Smooth muscle cell (in vitro differentiated cells): ENCODE results near the gene FRMD4A. TPM values are rescaled to one million over a fixed set of nuclear protein-coding genes. Genes with fewer than 3 reads are reported as not detected.

Source experiments
- DNase-seq: peaks from one replicate; lab custom pipeline; 2025; ENCODE audit not compliant: unreplicated experiment; lab: John Stamatoyannopoulos, UW
- H2AFZ ChIP-seq: fragments of 200-600 bp; sonication (generic); 2 replicates; pipeline ENCODE4 v1.6.0; 2016; ENCODE audit warnings: antibody characterized with exemption, low read depth, mild to moderate bottlenecking
- H3F3A ChIP-seq: fragments of 200-600 bp; sonication (generic); 2 replicates; pipeline ENCODE4 v1.6.0; 2017; ENCODE audit warnings: antibody characterized with exemption, low read depth
- H3K27ac ChIP-seq: fragments of 200-600 bp; sonication (generic); 2 replicates; pipeline ENCODE4 v1.5.1; 2016; ENCODE audit warnings: low read depth, mild to moderate bottlenecking
- H3K27me3 ChIP-seq: fragments of 200-600 bp; sonication (generic); 2 replicates; pipeline ENCODE4 v1.6.1; 2016; ENCODE audit warnings: low read depth, mild to moderate bottlenecking
- H3K36me3 ChIP-seq: fragments of 200-600 bp; sonication (generic); 2 replicates; pipeline ENCODE4 v1.5.1; 2016; ENCODE audit warnings: low read depth
- H3K4me1 ChIP-seq: fragments of 200-600 bp; sonication (generic); 2 replicates; pipeline ENCODE4 v1.5.1; 2016; ENCODE audit warnings: low read depth
- H3K4me2 ChIP-seq: fragments of 200-600 bp; sonication (generic); 2 replicates; pipeline ENCODE4 v1.6.0; 2016; ENCODE audit warnings: mild to moderate bottlenecking
- H3K4me3 ChIP-seq: fragments of 200-600 bp; sonication (generic); 2 replicates; pipeline ENCODE4 v1.5.1; 2016; ENCODE audit warnings: mild to moderate bottlenecking
- H3K79me2 ChIP-seq: fragments of 200-600 bp; sonication (generic); 2 replicates; pipeline ENCODE4 v1.6.0; 2016; ENCODE audit warnings: low read depth, mild to moderate bottlenecking
- H3K9ac ChIP-seq: fragments of 200-600 bp; sonication (generic); 2 replicates; pipeline ENCODE4 v1.6.0; 2016; ENCODE audit warnings: low read depth
- H3K9me3 ChIP-seq: fragments of 200-600 bp; sonication (generic); replicated peaks from 2 replicates; pipeline ENCODE4 v1.5.1; 2016; ENCODE audit warnings: low read depth
- H4K20me1 ChIP-seq: fragments of 200-600 bp; sonication (generic); 2 replicates; pipeline ENCODE4 v1.6.0; 2016; ENCODE audit warnings: low read depth
- WGBS: methylation state at CpG from one replicate; pipeline ENCODE4 v1.1.7; 2016; ENCODE audit warnings: low lambda C conversion rate; 5-methylcytosine and 5-hydroxymethylcytosine counted together
- polyA plus RNA-seq: library from polyadenylated mRNA; unstranded; fragments of >200 nt; fragmentation: Nextera tagmentation; extraction: Ambion mirVana; gene quantifications from 2 replicates; pipeline ENCODE4 v1.2.1, GENCODE V29; 2016
- total RNA-seq: library from RNA; depleted of rRNA; stranded (reverse); fragments of >200 nt; gene quantifications from 2 replicates; pipeline ENCODE4 v1.2.3, GENCODE V29; 2014
- TF ChIP-seq, protein P1 (sequence below): fragments of 200-600 bp; sonication (generic); IDR thresholded peaks from 2 replicates; pipeline ENCODE4 v1.5.1; 2017; ENCODE audit warnings: borderline replicate concordance, mild to moderate bottlenecking, antibody characterized with exemption; ENCODE audit not compliant: insufficient read depth, poor library complexity, severe bottlenecking

FRMD4A gene
- total and polyA plus RNA-seq, 2 experiments from 2014 or later, result 3.0 to 5.4 TPM

DNA sequence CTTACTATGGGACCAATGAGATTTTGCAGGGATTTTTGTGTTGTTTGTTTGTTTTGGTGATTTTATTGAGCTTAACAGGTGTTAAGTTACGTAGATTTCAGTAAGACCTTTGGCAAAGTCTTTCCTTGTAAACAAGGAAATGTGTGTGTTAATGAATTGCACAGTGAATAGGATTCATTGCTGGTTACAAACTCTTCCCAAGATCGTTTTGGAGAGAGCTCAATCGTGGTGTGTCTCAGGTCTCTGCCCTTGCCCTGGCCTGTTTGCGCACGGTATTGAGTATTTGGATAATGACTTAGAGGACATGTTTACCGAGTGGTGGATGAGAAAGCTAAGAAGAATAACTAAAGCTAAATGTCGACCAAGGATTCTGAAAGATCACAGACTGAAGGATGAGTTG is 702.1 kb downstream of the FRMD4A start:
- H3K4me3 ChIP-seq, result no peak overlapping the region
- no peaks in the 10 kb centered on the region for H3K9me3 ChIP-seq
- peaks cover 13% of the 10 kb centered on the region for H3K4me1 ChIP-seq
- H3K9ac ChIP-seq, result no peak overlapping the region
- H3F3A ChIP-seq, result no peaks in the 10 kb centered on the region
- H3K4me2 ChIP-seq, result no peak overlapping the region
- no peak for DNase-seq
- H3K27me3 ChIP-seq, result no peaks in the 10 kb centered on the region
- H2AFZ ChIP-seq, result no peak overlapping the region
- TF ChIP-seq, protein P1, sequence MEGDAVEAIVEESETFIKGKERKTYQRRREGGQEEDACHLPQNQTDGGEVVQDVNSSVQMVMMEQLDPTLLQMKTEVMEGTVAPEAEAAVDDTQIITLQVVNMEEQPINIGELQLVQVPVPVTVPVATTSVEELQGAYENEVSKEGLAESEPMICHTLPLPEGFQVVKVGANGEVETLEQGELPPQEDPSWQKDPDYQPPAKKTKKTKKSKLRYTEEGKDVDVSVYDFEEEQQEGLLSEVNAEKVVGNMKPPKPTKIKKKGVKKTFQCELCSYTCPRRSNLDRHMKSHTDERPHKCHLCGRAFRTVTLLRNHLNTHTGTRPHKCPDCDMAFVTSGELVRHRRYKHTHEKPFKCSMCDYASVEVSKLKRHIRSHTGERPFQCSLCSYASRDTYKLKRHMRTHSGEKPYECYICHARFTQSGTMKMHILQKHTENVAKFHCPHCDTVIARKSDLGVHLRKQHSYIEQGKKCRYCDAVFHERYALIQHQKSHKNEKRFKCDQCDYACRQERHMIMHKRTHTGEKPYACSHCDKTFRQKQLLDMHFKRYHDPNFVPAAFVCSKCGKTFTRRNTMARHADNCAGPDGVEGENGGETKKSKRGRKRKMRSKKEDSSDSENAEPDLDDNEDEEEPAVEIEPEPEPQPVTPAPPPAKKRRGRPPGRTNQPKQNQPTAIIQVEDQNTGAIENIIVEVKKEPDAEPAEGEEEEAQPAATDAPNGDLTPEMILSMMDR, result no peak
- WGBS, result 78% methylated on average over 7 of the region's 7 CpGs
- no peak overlapping the region for H3K27ac ChIP-seq
- no peaks in the 10 kb centered on the region for H3K79me2 ChIP-seq
- peaks cover 5% of the 10 kb centered on the region for H3K36me3 ChIP-seq
- peaks cover 7% of the 10 kb centered on the region for H4K20me1 ChIP-seq

DNA sequence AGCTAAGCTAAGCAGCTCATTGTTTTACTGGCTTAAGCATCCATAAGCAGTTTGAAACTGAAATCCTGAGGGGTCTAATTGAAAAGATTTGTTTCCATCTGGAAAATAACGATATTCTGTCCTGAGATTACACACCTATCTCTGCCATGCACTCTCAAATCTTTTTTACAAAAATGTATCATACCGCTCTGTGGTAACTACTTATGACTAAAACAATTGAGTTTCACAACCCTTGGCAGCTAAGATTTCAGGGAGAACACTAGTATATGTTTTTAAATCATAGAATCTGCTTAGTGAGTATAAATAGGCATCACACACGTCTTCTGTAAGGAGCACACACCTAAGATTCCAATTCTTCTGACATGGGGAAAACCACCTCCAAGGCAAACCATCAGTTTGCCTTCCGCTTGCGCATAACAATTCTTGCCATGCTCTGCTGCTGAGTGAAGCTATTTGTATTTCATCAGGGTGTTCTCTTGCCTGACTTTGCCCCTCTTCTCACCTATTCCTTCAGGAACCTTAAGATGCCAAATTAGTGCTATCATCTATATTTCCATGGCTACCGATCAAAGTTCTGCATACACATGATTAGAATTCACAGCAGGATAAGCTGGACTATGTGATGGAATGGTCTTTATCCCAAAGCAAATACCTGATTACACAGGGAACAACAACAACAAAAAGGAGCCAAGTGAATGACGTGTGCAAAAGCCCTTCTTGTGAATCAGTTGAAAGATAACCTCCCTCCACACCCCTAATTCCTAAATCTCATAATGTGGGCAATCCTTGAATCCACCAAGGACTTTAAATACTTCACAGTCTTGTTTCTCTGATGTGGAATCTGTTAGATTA is 703.0 kb downstream of the FRMD4A start:
- Histone ChIP-seq H3K4me3 (no peak overlapping the region), H3K9me3 (no peaks in the 10 kb centered on the region), H4K20me1 (peaks cover 7% of the 10 kb centered on the region), H3K27ac (no peak overlapping the region), H3K9ac (no peak overlapping the region), H3K36me3 (peaks cover 5% of the 10 kb centered on the region), H3K4me1 (peaks cover 8% of the 10 kb centered on the region), H3F3A (no peaks in the 10 kb centered on the region), H2AFZ (no peak overlapping the region), H3K4me2 (no peak overlapping the region), H3K79me2 (no peaks in the 10 kb centered on the region), H3K27me3 (no peaks in the 10 kb centered on the region)
- WGBS, result 95% methylated on average over 7 of the region's 7 CpGs
- TF ChIP-seq, protein P1, result no peak
- no peak for DNase-seq

DNA sequence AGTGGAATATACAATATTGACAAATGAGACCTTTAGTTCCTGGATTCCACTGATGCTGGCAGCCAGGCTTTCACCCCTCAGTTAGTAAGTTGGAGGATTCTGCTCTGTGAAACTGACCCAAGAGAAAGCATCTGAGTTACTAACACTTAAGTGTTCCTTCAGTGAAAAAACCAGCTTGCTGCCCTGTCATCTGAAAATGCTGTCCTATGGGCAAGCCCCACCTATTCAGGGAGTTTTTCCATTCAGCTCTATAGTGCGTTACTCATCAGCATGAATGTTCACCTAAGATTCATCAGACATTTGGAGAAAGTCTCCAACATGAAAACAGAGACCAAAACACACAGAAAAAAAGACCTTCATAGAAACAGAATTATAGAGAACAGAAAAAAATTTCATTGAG is 706.1 kb downstream of the FRMD4A start:
- 96% methylated on average over 1 of the region's 1 CpG for WGBS
- Histone ChIP-seq H4K20me1 (peaks cover 5% of the 10 kb centered on the region), H3K4me2 (no peak overlapping the region), H2AFZ (no peak overlapping the region), H3K27me3 (no peaks in the 10 kb centered on the region), H3K4me1 (peaks cover 8% of the 10 kb centered on the region), H3K36me3 (peaks cover 5% of the 10 kb centered on the region), H3F3A (no peaks in the 10 kb centered on the region), H3K9ac (no peak overlapping the region), H3K79me2 (no peaks in the 10 kb centered on the region), H3K4me3 (no peak overlapping the region), H3K9me3 (no peaks in the 10 kb centered on the region), H3K27ac (no peak overlapping the region)
- no peak for DNase-seq
- TF ChIP-seq, protein P1, result no peak

DNA sequence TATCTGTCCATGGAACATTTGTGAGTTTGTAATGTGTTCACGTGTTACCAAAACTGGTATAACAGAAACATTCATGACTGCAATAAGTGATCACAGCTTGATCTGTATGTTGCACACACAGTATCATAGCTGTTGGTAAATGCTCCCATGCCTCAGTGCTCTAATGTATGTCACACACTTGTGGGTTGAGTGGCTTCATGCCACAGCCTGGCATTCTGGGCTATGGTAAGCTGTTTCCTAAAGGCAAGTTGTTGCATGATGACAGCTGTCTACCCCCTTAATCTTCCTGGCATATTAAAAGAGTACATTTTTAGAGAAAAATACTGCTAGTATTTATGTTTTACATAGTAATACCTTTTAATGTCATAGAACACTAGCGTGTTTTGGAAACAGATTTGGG is 708.8 kb downstream of the FRMD4A start:
- no peak for DNase-seq
- TF ChIP-seq, protein P1, result no peak
- Histone ChIP-seq H3K4me3 (no peak overlapping the region), H3K27me3 (no peaks in the 10 kb centered on the region), H3K4me2 (no peak overlapping the region), H3K27ac (no peak overlapping the region), H3F3A (no peaks in the 10 kb centered on the region), H3K9ac (no peak overlapping the region), H3K9me3 (no peaks in the 10 kb centered on the region), H3K36me3 (no peaks in the 10 kb centered on the region), H3K4me1 (no peaks in the 10 kb centered on the region), H3K79me2 (no peaks in the 10 kb centered on the region), H2AFZ (no peak overlapping the region), H4K20me1 (no peaks in the 10 kb centered on the region)
- WGBS, result 98% methylated on average over 2 of the region's 2 CpGs
